ENCODE measurements around the gene GIT2.

GRCh38 chr12:110035534-110036104 is 39.5 kb upstream of the GIT2 start:
- TF ChIP-seq, protein P1, sequence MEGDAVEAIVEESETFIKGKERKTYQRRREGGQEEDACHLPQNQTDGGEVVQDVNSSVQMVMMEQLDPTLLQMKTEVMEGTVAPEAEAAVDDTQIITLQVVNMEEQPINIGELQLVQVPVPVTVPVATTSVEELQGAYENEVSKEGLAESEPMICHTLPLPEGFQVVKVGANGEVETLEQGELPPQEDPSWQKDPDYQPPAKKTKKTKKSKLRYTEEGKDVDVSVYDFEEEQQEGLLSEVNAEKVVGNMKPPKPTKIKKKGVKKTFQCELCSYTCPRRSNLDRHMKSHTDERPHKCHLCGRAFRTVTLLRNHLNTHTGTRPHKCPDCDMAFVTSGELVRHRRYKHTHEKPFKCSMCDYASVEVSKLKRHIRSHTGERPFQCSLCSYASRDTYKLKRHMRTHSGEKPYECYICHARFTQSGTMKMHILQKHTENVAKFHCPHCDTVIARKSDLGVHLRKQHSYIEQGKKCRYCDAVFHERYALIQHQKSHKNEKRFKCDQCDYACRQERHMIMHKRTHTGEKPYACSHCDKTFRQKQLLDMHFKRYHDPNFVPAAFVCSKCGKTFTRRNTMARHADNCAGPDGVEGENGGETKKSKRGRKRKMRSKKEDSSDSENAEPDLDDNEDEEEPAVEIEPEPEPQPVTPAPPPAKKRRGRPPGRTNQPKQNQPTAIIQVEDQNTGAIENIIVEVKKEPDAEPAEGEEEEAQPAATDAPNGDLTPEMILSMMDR (IDR thresholded peaks at IDR 0.05 in 8 of 11, conservative IDR thresholded peaks at IDR 0.05 in 3 of 11), result no peak
- TF ChIP-seq POLR2AphosphoS5 (IDR thresholded peaks at IDR 0.05) (no peak), POLR2A (IDR thresholded peaks at IDR 0.05) (no peak)

Data from spleen (tissue), 7 donors.